IgD-negative memory B cell (primary cell): Measurements from ENCODE around the gene HGFAC. TPM values are rescaled to one million over a fixed set of nuclear protein-coding genes. Genes with fewer than 3 reads are reported as not detected.

ENCODE experiments used
- H3K27ac Mint-ChIP-seq, 3 donors: one replicate each; pipeline ENCODE4 v1.8.0; 2020 to 2022; ENCODE audit warnings: mild to moderate bottlenecking in 3 of 3, mixed read lengths in 3 of 3, moderate library complexity in 1 of 3
- H3K27me3 Mint-ChIP-seq: one replicate; pipeline ENCODE4 v1.8.0; 2021; ENCODE audit warnings: mixed read lengths
- H3K36me3 Mint-ChIP-seq: one replicate; pipeline ENCODE4 v1.8.0; 2020; ENCODE audit warnings: mild to moderate bottlenecking, mixed read lengths
- H3K4me1 Mint-ChIP-seq, 3 donors: one replicate each; pipeline ENCODE4 v1.8.0; 2020 to 2022; ENCODE audit warnings: mixed read lengths in 3 of 3, mild to moderate bottlenecking in 1 of 3
- H3K4me3 Mint-ChIP-seq, 4 donors: one replicate each; pipeline ENCODE4 v1.8.0; 2020 to 2022; ENCODE audit warnings: mild to moderate bottlenecking in 4 of 4, mixed read lengths in 4 of 4, moderate library complexity in 3 of 4
- H3K9me3 Mint-ChIP-seq, 3 donors: one replicate each; pipeline ENCODE4 v1.8.0; 2020 to 2021; ENCODE audit warnings: mixed read lengths in 3 of 3, mild to moderate bottlenecking in 1 of 3
- polyA plus RNA-seq: library from polyadenylated mRNA; unstranded; fragments of 300-500 nt; fragmentation: Illumina TruSeq; gene quantifications from one replicate; pipeline ENCODE4 v1.2.3, GENCODE V29; 2021

HGFAC gene
- polyA plus RNA-seq, 1 donor from 2014 or later: not detected

DNA sequence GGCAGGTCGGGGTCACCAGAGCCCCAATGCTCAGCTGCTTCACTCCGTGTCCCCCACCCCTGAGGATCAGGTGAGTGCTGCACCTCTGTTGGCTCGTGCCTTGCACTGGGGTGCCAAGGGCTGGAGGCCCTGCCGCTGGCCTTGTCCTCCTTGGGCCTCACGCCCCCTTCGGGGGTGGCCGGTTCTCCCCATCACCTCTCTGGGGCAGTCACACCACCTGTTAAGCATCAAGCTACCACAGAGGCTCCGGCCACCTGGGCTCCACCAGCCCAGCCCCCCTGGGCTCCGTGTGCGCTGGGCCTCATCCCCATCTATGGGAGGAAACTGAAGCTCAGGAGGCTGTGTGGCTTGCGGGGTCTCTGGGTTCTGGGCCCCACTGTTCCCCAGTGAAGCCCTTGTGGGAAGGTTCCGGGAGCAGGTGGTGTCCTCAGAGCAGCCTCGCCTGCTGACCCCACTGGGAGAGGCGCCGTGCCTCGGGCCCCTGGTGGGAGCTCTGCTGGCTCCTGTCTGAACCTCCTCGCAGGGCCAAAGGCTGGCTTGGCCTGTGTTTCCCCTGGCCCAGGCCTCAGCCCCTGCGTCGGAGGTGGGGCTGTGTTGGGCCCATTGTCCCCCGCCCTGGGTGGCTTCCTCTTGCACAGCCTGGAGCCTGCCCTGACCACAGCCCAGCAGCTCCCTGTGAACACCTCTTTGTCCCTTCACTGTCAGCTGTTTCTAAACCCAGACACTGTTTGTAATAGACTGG, 52.1 kb downstream of the HGFAC start:
- Mint-ChIP-seq H3K4me1 (peaks cover 0 to 6% (median 6%) of the 10 kb centered on the region in 3 donors), H3K27me3 (no peaks in the 10 kb centered on the region), H3K36me3 (no peaks in the 10 kb centered on the region), H3K9me3 (no peaks in the 10 kb centered on the region), H3K4me3 (no peak overlapping the region), H3K27ac (peak overlapping the region in 2 of 3 donors; percentile 25 to 59)

DNA sequence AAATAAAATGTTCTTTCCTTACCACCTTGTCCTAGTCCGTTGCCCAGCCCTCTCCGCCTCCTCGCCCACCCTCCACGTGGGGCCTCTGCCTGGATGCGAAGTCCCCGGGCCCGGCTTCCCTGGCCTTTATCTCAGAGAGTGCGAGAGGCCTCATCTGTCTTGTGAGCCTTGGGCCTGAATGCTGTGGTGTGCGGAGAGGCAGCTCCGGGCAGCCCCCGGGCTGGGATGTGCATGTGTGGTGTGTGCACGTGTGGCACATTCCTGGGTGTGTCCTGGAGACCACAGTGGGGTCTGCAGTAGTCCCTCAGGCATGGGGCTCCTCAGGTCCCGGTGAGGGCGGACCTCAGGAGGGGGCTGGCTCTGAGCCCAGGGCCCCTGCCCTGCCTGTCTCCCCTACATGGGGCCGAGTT, 52.7 kb downstream of the HGFAC start:
- H3K4me3 Mint-ChIP-seq: no peak overlapping the region
- H3K4me1 Mint-ChIP-seq: peaks cover 0 to 6% (median under 1%) of the 10 kb centered on the region in 3 donors
- H3K27me3 Mint-ChIP-seq: no peaks in the 10 kb centered on the region
- H3K36me3 Mint-ChIP-seq: no peaks in the 10 kb centered on the region
- no peaks in the 10 kb centered on the region for H3K9me3 Mint-ChIP-seq
- peak overlapping the region in 2 of 3 donors; percentile 25 to 59 for H3K27ac Mint-ChIP-seq

DNA sequence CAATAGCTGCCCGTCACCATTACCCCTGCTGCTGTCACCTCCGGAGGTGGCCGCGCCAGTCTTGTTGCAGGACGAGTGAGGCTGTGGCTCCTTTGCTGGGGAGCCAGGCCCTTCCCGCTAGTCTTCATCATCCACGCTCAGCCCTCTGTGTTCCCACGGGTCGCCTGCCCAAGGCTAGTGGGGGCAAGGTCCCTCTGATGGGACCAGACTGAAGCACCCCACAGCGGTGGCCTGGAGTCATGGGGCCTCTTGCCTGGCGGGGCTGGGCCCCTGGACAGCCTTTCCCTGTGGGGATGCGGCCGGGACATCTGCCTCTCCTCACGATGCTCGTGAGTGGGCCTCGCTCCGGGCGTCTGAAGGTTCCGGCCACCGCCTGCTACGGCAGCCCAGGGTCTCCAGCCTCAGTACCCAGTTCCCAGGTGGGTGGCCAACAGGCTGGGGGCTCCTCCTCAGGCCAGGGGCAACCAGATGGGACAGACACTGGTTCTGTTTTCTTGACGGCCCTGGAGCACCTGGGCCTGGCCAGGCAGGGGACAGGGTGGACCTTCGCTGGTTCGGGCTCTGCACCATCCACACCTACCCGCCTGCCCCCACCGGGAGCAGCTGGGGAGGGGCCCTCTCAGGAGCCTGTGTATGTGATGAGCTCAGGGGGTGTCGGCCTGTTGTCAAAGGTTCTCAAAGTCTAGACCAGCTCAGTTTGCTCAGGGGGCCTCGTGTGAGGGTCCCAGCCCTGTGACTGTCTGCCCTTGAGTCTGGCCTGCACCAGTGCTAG, 53.6 kb downstream of the HGFAC start:
- Mint-ChIP-seq H3K36me3 (no peaks in the 10 kb centered on the region), H3K27me3 (no peaks in the 10 kb centered on the region), H3K9me3 (no peaks in the 10 kb centered on the region), H3K27ac (peak overlapping the region in 2 of 3 donors; percentile 47 to 80), H3K4me1 (peaks cover 0 to 6% (median 0%) of the 10 kb centered on the region in 3 donors), H3K4me3 (no peak overlapping the region)

DNA sequence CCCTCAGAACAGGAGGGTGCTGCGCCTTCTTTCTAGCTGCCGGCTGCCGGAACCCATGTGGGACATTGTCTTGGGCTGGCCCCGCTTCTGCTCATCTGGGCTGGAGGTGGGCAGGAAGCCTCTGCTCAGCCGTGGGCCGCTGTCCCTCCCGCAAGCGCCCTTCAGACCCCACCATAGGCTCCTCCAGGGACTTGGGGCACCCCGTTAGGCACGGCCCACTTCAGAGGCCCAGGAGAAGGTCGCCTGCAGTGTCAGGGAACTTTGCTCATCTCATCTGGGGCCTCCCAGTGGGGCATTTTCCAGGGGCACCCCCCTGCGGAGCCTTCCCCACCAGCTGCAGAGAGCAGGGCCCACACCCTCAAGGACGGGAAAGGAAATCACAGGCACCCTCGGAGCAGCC, 54.3 kb downstream of the HGFAC start:
- Mint-ChIP-seq H3K9me3 (no peaks in the 10 kb centered on the region), H3K36me3 (no peaks in the 10 kb centered on the region), H3K4me3 (no peak overlapping the region)

DNA sequence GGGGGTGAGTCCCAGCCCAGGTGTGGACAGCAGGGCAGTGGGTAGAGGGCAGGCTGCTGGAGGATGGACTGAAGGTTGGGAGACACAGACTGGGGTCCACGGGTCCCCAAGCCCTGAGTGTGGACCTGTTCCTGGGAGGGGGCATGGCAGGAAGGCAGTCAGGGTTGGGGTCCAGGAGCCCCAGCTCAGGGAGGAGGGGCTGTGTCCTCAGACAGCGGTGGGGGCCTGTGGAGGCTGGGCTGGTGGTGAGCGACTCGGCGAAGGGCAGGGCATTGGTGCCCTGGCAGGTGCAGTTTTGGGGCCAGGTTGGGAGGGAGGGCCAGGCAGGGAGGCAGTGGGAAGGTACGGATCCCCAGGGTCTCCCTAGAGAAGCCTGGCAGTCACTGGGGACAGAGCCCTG, 55.3 kb downstream of the HGFAC start:
- Mint-ChIP-seq H3K4me1 (peaks cover 0 to 3% (median 3%) of the 10 kb centered on the region in 3 donors), H3K27ac (peak overlapping the region in 1 of 3 donors; percentile 46), H3K27me3 (no peaks in the 10 kb centered on the region), H3K9me3 (no peaks in the 10 kb centered on the region), H3K36me3 (no peaks in the 10 kb centered on the region), H3K4me3 (no peak overlapping the region)

More for the DNA sequence above, 54.3 kb downstream of the HGFAC start:
- peaks cover 0 to 6% (median 0%) of the 10 kb centered on the region in 3 donors for H3K4me1 Mint-ChIP-seq
- no peaks in the 10 kb centered on the region for H3K27me3 Mint-ChIP-seq
- peak overlapping the region in 1 of 3 donors; percentile 80 for H3K27ac Mint-ChIP-seq

DNA sequence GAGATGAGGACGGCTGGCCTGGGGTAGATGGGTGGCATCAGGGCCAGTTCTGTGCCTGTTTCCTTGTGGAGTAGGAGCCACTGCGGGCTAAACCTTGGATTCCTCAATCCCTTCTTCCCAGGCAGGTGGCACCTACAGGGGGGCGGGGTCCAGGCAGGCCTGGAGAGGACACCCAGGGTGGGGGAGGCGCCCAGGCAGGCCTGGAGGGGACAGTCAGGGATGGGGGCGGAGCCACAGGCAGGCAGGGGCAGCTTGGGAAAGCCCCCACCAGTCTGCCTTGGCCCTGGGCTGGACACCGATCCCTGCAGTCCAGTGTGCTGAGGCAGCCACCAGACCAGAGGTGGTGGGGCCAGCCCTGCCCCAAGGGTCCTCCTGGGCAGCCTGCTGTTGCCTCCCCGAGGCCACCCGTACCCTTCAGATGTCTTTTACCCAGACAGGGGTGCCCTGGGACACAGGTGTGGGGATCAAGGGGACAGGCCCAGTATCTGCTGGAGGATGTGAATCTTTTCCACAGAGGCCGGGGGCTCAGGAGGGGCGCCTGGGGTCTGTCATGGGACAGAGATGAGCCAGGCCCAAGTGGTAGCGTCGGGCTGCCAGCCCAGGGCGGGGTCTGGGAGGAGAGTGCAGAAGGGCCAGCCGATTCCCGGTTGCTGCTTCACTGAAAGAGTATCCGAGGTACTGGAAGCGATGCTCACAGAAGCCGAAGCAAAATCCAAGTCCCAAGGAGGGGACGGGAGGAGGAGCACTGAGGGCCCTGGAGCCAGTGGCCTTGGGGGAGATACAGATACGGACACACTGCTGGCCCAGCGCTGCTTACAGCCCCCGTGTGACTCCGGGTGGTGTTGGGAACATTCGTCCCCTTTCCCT, 56.0 kb downstream of the HGFAC start:
- H3K9me3 Mint-ChIP-seq: no peaks in the 10 kb centered on the region
- peaks cover 0 to 3% (median 3%) of the 10 kb centered on the region in 3 donors for H3K4me1 Mint-ChIP-seq
- no peak overlapping the region for H3K4me3 Mint-ChIP-seq
- no peaks in the 10 kb centered on the region for H3K36me3 Mint-ChIP-seq
- no peak overlapping the region for H3K27ac Mint-ChIP-seq
- no peaks in the 10 kb centered on the region for H3K27me3 Mint-ChIP-seq

DNA sequence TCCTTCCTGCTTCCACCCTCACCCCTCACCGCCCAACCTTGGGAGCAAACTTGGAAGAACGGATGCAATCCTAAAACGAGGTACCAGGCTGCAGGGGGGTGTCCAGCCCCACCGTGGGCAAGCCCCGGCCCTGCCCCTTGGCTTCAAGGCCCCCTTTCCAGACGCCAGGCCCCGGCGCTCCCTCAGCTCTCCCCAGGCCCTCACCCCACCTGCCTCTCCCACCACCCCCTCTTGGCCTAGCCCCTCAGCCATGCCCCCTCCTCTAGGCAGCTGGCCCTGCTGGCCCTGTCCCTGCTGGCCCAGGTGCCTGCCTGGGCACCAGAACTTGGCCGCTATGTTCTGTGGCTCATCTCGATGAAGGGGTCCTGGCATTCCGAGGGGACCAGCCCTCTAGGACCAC, 56.6 kb downstream of the HGFAC start:
- H3K4me1 Mint-ChIP-seq: peaks cover 0 to 5% (median 3%) of the 10 kb centered on the region in 3 donors
- H3K27ac Mint-ChIP-seq: no peak overlapping the region
- H3K4me3 Mint-ChIP-seq: no peak overlapping the region
- H3K9me3 Mint-ChIP-seq: no peaks in the 10 kb centered on the region
- no peaks in the 10 kb centered on the region for H3K36me3 Mint-ChIP-seq
- H3K27me3 Mint-ChIP-seq: no peaks in the 10 kb centered on the region

Other genes with a start within 250 kb of the HGFAC start
- gene MSANTD1, start 192.8 kb upstream of the HGFAC start, polyA plus RNA-seq: not detected
- gene RGS12, start 148.9 kb upstream of the HGFAC start, polyA plus RNA-seq: 0.81 TPM
- 25.2 TPM for gene DOK7, start 21.3 kb downstream of the HGFAC start, polyA plus RNA-seq
- gene LRPAP1, start 90.5 kb downstream of the HGFAC start, polyA plus RNA-seq: 138 TPM